Non-pigmented ciliary epithelial cell (primary cell): ENCODE results near the gene ANKRD49.

Experiments
- DNase-seq: peaks from one replicate; pipeline ENCODE4 v3.0.0-alpha.2; 2010; ENCODE audit warnings: low read depth

Gene ANKRD49

DNA sequence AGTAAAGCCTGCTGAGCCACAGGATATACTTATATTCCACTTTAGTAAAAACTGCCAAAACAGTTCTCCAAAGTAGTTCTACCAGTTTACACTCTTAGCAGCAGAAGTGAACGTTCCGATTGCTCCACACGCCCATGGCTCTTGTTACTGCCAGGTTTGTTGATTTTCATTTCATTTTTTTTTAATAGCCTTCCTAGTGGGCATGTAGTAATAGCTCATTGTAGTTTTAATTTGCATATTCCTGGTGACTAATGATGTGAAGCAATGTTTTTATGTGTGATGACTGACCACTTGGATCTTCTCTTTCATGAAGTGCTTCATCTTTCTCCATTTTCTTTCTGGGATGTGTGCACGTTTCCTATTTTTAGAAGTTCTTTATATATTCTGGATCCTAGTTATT is 13.7 kb downstream of the ANKRD49 start:
- DNase-seq: no peak

DNA sequence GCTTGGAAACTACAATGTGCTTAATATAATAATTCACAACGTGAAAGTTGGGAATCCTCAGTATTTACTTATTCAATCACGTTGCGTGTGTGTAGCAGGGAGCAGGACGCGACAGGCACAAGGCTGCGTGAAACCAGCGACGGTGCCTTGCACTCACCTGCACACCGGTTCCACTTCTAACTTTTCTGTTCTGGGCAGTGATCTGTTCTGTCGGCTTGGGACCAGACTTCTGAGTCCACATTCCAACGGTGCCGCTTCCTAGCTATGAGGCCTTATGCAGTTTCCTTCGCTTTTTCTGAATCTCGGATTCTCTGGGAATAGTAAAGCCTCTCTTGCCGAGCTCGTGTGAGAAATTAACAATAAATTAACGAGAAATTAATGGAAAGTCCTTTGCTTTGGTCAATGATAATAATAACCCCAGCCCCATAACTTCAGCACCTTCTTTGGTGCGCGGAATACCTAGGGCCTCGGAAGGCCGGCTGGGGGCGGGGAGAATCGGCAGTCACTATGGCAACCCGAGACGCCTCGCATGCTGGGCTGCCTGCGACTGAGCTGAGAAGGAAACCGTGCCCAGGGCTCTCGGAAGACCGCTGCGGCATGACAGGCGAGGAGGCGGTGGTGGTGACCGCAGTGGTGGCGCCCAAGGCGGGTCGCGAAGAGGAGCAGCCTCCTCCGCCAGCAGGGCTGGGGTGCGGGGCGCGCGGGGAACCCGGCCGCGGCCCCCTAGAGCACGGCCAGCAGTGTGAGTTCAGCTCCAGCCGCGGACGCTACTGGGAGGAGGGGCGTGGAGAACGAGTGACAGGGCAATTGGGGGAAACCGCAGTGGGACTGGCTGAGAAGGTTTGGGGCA is 18.4 kb downstream of the ANKRD49 start, which contains the start of gene C11orf97:
Gene C11orf97 (plus strand): TSS at position 530 of the 850 bp plus-strand sequence. CDS start 68 bp downstream, at position 598.
- no peak for DNase-seq

DNA sequence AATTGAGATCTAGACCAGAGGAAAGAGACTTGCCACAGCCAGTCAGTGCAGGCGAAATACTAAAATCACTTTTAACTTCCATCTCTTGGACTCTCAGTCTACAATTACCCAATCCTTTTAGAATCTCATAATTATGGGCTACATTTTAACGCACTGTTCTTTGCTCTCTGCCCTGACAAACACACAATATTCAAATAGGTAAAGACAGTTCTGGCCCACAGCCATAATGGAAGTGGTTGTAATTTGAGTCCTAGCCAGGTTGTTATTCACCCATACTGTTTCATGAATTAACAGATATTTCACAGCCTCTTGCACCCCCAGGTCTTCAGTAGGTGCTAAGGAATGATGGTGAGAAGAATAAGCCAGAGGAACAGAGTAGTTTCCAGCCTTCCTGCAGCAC is 19.3 kb downstream of the ANKRD49 start:
- DNase-seq: no peak

DNA sequence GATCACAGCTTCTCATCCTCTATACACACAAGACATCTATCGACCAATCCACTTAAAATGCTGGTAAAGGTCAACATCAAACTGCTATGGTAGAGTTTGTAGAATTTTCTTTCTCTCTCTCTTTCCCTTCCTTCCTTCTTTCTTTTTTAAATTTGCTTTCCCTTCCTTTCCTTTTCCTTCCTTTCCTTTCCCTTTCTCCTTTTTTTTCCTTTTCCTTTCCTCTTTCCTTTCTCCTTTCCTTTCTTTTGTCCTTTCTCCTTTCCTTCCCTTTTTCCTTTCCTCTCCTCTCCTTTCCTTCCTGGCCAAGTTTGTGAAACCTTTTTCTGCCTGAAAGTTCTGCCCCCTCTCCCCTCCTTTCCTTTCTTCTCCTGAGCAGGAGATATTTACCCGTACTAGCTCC is 21.6 kb downstream of the ANKRD49 start:
- DNase-seq: no peak

DNA sequence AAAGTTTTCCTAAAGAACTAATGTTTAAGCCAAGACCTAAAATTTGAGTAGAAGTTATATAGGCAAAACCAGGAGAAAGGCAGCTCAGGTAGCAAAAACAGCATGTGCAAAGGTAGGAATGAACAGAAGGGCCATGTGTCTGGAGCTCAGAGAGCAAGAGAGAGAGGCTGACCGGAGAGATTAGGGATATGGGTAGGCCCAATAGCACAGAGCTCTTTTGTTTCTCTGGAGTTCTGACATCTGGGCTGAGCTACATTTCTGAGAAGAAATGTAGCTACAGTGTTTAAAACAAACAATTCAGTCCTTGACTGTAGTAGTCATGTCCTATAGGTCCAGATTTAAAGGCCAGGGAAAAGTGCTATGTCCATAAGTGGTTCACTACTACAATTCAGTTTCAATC is 22.9 kb downstream of the ANKRD49 start:
- DNase-seq: no peak

DNA sequence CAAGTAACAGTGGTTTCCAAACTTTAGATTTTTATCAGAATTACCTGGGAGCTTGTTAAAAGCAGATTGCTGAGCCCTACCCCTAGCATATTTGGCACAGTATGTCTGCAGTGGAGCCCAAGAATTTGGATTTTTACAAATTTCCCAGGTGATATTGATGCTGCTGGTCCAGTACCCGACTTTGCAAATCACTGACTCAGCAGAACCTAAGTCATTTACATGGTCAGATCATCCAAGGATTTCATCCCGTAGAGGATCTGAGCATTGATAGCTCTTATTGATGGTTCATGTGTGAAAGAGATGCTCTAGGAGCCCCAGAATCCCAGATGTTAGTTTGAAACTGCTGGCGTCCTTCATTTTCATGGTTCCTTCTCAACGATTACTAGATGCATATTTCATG is 24.5 kb downstream of the ANKRD49 start:
- DNase-seq: no peak

DNA sequence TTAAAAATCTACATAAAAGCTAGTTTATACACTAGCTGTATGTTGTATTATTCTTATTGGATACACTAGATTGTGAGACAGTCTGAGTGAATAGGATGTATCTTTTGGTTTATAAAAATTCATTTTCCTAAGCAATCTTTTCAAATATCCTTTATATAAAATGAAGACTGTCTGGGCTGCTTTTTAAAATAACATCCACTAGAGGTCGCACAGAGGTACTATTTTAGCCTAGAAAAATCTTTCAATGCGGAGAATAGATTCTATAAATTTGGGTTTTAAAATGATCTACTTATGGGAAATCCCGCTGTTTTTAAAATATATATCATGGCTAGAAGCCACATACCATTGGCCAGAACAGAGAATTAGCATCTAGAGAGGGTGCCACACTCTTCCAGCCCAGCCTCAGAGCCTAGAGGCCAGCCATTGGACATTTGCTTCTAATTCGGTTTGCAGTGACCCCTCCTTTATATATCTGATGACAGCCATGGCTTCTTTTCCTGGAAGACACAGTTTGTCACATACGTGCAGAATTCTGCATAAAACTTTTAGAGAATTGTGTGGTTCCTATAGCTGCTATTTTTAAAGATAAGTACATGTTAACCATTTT is 25.8 kb downstream of the ANKRD49 start:
- no peak for DNase-seq

DNA sequence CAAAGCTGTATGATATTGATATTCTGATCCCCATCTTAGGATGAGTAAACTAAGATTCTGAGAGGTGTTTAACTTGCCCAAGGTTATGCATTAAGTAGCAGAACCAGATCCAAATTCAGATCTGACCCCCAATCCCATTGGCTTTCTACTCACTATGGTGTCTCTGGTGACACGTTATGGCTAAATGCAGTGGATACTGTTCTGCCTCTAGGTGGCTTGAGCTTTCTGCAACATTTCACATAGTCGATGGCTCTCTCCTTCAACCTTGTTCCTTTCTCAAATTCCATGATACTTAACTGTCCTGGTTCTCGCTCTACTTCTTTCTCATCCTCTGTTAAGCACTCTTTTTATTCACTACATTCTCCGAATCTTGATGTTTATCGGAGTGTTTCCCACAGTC is 27.9 kb downstream of the ANKRD49 start:
- DNase-seq: no peak

DNA sequence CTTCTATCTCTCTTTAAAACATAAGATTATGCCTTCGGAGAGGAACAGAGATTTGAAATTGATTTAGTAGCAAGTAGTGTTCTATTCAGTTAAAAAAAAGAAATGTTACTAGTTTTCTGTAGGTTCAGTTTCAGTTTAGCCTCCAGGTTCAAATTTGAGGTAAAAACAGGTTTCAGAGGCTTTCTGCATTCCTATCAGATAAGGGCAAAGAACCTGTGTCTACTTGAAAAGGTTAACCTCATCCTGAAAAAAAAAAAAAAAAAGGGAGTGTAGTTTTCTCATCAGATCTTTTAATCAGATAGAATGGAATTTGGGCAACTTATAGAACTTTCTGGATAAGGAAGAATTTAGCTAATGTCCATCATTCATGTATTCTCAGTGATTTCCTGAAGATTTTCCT is 30.6 kb downstream of the ANKRD49 start:
- no peak for DNase-seq

DNA sequence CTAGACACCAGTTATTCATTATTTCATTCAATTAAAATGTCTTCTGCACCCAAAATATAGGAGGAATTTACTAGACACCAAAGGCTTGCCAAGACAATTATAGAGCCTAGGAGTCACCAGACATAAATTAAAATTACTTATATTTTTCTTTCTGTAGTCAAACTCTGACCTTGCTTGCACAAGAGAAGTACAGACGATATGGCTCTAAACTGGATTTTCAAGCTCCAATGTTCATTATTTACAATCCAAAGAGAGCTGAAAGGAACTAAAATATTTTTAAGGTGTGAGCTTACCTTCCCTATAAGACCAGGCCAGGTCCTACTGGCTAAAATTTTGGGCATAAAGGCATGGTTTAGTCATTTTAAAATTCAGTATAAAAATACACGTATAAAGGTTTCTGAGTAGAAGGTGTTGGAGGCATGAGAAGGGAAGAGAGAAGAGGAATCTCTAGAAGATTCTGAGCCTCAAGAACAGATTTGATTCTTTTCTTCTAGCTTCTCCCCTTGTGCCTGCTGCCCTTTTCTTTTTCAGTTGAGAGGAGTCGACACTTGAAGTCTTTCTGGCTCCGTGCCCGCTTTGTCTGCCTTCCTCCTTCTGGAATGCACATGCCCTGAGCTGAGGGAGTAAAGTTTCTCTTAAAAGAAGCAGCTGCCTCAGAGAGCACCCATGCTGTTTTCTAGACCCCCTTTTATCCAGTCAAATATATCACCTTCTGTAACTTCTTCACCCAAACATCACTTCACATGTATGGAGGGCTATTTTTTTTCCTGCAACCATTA is 32.0 kb downstream of the ANKRD49 start:
- DNase-seq: no peak

DNA sequence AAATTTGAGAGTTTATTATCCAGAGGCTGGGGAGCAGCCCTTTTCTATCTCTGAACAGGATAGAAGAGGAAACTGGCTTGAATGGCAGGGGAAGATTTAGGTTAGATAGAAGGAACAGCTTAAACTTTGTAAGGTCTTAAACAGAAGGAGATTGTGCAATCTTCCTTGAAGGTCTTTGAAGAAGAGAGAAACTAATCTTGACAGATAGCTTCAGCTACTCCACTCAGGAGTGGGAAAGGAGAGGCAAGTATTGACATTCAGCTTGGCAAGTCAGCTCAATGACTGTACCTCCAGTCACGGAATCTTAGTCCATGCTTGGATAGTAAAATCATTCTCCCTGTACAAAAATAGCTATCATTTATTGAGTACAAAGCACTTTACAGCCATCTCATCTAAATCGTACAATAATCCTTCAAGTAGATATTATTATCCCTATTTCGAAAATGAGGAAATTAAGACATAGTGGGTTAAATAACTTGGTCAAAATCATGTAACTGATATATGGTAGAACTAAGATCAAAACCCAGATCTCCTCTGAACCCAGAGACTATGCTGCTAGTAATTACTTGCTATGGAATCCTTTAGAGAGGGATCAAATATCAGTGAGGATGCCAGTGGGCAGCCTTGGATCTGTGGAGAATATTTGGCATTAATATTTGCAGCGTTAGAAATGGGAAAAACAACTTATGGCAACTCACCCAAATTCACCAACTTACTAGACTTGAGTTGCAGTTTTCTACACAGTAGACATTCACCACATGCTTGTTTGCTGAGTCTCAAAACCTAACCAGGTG is 33.1 kb downstream of the ANKRD49 start:
- DNase-seq: no peak

DNA sequence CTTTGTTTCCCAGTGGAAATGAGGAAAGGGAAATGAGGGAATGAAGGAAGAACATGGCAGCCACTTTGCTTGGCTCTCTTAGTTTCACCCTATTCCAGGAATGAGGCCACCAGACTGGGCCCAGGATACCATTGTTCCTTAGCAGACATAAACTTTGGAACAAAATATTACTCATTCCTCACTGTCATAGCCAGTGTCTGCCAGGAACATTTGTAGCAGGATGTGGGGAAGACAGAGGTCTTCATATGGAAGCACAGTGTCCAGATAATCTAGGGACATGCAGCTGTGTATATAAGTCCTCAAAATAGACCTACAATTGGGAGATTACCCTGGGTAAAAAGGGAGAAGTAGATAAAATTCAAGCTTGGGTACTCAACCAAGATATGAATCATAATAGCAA is 34.8 kb downstream of the ANKRD49 start:
- DNase-seq: no peak

DNA sequence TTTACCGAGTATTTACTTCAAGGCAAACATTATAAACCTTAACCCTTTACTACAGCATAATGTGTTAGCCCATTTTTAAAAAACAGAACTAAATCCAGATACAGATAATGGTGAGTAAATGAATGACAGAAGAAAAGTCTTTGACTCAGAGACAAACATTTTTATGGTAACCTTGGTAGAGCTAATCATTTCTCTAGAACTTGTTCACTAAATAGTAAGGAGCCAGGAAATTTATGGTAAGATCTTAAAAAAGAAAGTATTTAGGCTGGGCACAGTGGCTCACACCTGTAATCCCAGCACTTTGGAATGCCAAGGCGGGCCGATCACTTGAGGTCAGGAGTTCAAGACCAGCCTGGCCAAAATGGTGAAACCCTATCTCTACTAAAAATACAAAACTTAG is 38.4 kb downstream of the ANKRD49 start:
- no peak for DNase-seq

DNA sequence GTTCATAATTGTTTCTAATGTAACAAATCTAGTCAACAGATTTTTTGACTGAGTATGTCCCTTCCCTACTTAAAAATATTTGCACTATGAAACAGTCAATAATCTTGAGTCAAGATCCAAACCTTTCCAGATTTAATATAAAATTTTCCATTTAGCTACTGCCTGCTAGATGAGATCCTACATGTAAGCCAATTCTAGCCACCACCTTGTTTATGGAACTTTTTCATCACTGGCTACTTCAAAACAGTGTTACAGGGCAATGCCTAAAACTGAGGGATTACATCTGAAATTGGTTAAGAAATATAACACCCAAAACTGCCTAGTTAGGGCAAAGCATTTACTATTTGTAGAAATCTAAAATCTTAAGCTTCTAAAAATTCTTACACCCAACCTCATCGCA is 39.4 kb downstream of the ANKRD49 start:
- DNase-seq: no peak

DNA sequence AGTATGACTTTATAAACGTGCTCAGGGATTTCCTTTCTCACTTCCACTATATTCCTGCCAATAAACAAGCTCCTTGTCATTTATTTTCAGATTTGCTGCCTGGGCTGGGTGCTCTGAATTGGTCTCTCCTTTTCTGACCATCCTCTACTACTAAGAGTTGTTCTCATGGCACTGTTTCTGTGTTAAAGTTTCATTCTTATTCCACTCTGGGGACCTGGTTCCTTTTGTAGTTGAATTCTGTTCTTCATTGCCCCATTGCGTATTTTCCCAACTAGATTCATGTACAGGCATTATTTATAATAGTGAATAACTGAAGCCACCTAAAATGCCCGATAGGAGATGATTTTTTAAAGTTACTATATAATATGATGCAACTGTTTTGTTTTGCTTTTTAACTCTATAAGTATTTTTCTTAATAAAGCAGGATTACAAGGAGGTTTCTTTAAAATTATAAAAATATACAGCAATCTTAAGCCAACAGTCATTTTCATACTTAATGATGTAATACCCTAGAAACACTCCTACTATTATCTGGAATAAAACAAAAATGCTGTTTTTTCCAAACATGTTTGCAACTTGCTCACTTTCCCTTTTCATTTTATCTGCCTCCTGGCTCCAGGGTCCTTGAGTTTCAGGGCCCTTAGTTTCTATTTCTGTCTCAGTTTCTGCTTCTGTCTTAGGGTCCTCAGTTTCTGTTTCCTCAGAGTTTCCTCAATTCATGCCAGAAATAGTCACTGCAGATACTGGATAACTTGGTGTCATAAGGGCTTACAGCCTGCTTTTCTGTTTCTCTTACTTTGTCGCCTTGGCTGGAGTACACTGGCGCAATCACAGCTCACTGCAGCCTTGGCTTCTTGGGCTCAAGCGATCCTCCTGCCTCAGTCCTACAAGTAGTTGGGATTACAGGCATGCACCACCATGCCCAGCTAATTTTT is 40.2 kb downstream of the ANKRD49 start:
- DNase-seq: no peak

DNA sequence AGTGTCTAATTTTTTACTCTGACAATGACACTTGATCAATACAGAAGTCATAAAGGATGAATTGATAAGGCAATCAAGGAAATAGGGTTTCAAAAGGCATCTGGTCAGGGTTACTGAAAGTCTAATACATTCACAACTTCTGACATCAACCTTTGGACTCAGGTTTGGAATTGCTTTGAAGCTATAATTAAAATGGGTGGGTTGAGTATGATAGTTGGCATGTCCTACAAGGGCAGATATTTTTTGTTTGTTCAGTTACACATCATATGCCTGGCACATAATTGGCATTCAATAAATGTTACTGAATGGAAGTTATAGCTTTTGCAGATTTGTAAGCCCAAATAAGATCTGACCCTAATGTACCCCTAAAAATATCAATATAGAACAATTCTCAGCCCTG is 42.6 kb downstream of the ANKRD49 start:
- DNase-seq: no peak

DNA sequence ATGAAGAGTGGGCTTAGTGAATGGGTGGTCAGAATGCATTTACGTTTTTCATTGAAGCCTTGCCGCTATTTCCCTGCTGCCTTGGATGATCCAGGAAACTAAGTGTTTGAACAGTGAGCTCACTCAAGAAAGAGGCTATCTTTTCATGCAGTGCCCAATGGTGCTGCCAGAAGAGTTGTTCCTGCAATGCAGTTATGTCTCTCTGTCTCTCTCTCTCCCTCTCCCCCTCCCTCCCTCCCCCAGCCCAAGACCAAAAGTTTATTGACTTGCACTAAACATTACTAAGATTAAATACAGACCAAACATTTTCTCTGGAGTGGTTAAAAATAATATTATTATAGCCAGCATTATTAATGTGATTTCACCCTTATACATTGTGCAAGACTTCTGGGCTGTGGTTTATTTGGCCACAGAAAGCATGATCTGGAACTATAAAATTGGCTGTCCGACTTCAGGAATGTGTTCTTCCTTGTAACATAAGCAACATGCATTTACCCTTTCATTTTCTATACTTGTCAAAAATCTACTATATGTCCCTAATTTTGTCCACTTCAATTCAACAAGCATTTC is 43.3 kb downstream of the ANKRD49 start:
- DNase-seq: no peak

DNA sequence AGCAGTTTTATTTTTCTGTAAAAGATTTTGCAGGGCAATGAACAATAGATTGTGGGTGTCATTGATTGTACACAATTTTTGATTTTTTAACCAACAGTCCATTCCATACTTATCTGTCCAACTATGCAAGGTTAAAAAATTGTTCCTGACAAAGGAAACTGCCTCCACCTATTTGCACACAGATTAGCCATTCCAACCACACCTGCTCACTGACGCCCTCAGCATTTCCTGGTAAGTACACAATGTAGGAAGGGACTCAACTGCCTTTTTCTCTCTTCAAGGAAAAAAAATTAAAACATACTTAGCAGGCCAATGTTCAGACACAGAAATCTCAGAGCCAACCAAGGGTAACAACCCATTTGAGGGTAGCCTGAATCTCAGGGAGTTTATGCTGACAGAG is 45.6 kb downstream of the ANKRD49 start:
- DNase-seq: no peak

DNA sequence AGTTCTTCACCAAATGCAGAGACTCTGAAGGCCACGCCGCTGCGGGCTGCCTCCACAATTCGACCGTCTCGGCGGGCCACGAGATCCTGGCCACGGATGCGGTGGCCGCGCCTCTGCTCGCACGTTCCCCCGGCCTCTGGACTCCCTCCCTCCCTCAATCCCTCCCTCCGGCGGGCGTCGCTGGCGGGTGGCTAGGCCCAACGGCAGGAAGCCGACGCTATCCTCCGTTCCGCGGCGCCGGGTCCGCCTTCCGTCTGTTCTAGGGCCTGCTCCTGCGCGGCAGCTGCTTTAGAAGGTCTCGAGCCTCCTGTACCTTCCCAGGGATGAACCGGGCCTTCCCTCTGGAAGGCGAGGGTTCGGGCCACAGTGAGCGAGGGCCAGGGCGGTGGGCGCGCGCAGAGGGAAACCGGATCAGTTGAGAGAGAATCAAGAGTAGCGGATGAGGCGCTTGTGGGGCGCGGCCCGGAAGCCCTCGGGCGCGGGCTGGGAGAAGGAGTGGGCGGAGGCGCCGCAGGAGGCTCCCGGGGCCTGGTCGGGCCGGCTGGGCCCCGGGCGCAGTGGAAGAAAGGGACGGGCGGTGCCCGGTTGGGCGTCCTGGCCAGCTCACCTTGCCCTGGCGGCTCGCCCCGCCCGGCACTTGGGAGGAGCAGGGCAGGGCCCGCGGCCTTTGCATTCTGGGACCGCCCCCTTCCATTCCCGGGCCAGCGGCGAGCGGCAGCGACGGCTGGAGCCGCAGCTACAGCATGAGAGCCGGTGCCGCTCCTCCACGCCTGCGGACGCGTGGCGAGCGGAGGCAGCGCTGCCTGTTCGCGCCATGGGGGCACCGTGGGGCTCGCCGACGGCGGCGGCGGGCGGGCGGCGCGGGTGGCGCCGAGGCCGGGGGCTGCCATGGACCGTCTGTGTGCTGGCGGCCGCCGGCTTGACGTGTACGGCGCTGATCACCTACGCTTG is 50.2 kb downstream of the ANKRD49 start, which contains the start of gene FUT4:
Gene FUT4 (plus strand): TSS at position 227 of the 951 bp plus-strand sequence. CDS start 213 bp downstream, at position 440.
- DNase-seq: no peak
